Measurements from ENCODE around the gene KRT80. TPM values are rescaled to one million over a fixed set of nuclear protein-coding genes. Genes with fewer than 3 reads are reported as not detected.

The KRT80 gene
- polyA plus RNA-seq, 1 experiment = 2.1 TPM

- Histone ChIP-seq H3K4me3 (ENCODE audit: low read depth, low read length) (no peak overlapping the region), H3K27me3 (ENCODE audit: control insufficient read depth, insufficient read depth, low read length) (no peaks in the 10 kb centered on the region), H3K27ac (ENCODE audit: low read depth, low read length) (no peak overlapping the region), H3K9me3 (ENCODE audit: control insufficient read depth, insufficient read depth, low read length) (no peaks in the 10 kb centered on the region)
- DNase-seq (ENCODE audit: low read depth, low spot score) = no peak
- TF ChIP-seq, protein P1, sequence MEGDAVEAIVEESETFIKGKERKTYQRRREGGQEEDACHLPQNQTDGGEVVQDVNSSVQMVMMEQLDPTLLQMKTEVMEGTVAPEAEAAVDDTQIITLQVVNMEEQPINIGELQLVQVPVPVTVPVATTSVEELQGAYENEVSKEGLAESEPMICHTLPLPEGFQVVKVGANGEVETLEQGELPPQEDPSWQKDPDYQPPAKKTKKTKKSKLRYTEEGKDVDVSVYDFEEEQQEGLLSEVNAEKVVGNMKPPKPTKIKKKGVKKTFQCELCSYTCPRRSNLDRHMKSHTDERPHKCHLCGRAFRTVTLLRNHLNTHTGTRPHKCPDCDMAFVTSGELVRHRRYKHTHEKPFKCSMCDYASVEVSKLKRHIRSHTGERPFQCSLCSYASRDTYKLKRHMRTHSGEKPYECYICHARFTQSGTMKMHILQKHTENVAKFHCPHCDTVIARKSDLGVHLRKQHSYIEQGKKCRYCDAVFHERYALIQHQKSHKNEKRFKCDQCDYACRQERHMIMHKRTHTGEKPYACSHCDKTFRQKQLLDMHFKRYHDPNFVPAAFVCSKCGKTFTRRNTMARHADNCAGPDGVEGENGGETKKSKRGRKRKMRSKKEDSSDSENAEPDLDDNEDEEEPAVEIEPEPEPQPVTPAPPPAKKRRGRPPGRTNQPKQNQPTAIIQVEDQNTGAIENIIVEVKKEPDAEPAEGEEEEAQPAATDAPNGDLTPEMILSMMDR (IDR thresholded peaks at IDR 0.05; ENCODE audit: low read depth, low read length) = no peak
- ChIA-PET CTCF (interaction anchor here (0.8 to 4.0 kb wide), 4 partner anchors 175 to 732 kb away, joined by 3 to 29 read pairs (median 6); no protein-coding TSS in a partner anchor), POLR2A (no interaction called here)
Measured at GRCh38 chr12:52152905-52153317, 38.9 kb downstream of the KRT80 start.

- H3K27ac ChIP-seq (ENCODE audit: low read depth, low read length) = no peak overlapping the region
- ChIA-PET CTCF (interaction anchor here (0.7 to 4.0 kb wide), 8 partner anchors 126 to 733 kb away, joined by 3 to 29 read pairs (median 5); no protein-coding TSS in a partner anchor), POLR2A (no interaction called here)
- H3K4me3 ChIP-seq (ENCODE audit: low read depth, low read length) = peak overlapping the region; percentile 43
- no peaks in the 10 kb centered on the region for H3K27me3 ChIP-seq (ENCODE audit: control insufficient read depth, insufficient read depth, low read length)
- DNase-seq (ENCODE audit: low read depth, low spot score) = no peak
- H3K9me3 ChIP-seq (ENCODE audit: control insufficient read depth, insufficient read depth, low read length) = no peaks in the 10 kb centered on the region
- TF ChIP-seq, protein P1 (IDR thresholded peaks at IDR 0.05; ENCODE audit: low read depth, low read length) = peak; percentile 68
Measured at GRCh38 chr12:52151837-52152783, 39.7 kb downstream of the KRT80 start.

GRCh38 chr12:52151153-52151836 is 40.5 kb downstream of the KRT80 start:
- Histone ChIP-seq H3K27ac (ENCODE audit: low read depth, low read length) (no peak overlapping the region), H3K4me3 (ENCODE audit: low read depth, low read length) (no peak overlapping the region), H3K27me3 (ENCODE audit: control insufficient read depth, insufficient read depth, low read length) (no peaks in the 10 kb centered on the region), H3K9me3 (ENCODE audit: control insufficient read depth, insufficient read depth, low read length) (no peaks in the 10 kb centered on the region)
- POLR2A ChIA-PET = no interaction called here
- CTCF ChIA-PET = interaction anchor here (0.7 to 2.2 kb wide), 7 partner anchors 126 to 733 kb away, joined by 3 to 8 read pairs (median 4); no protein-coding TSS in a partner anchor
- TF ChIP-seq, protein P1 (IDR thresholded peaks at IDR 0.05; ENCODE audit: low read depth, low read length) = no peak
- no peak for DNase-seq (ENCODE audit: low read depth, low spot score)

DNA sequence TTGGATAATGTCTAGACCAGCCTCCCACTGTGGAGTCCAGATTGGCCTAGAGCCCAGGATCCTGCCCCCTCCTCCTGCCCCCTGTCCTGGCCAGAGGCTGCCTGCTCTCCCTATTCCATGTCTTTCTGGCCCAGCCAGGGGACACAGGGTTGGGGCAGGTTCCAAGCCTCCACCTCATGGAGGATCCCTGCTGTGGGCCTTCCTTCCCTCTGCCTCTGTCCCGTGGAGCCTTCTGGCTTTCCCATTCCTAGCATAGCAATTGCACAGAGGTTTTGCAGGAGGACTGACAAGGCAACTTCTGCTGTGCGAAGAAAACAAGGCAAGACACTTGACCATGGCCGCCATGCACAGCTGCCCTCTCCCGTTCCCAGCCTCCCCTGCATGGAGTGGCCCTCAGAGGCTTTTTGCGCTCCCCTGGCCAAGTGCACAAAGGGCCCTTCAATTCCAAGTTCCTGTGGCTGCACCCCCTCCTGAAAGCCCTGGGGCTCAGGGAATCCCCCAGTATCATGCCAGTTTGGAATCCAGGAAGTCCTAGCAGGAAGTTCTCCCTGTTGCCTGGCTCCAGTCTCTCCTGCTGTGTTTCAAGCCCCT is 42.1 kb downstream of the KRT80 start:
- CTCF ChIA-PET = interaction anchor here (0.7 to 2.9 kb wide), 7 partner anchors 8 to 721 kb away, joined by 3 to 22 read pairs (median 4); no protein-coding TSS in a partner anchor
- Histone ChIP-seq H3K4me3 (ENCODE audit: low read depth, low read length) (no peak overlapping the region), H3K27me3 (ENCODE audit: control insufficient read depth, insufficient read depth, low read length) (no peaks in the 10 kb centered on the region), H3K9me3 (ENCODE audit: control insufficient read depth, insufficient read depth, low read length) (no peaks in the 10 kb centered on the region), H3K27ac (ENCODE audit: low read depth, low read length) (peak overlapping the region; percentile 11)
- no peak for DNase-seq (ENCODE audit: low read depth, low spot score)
- TF ChIP-seq, protein P1 (IDR thresholded peaks at IDR 0.05; ENCODE audit: low read depth, low read length) = no peak
- POLR2A ChIA-PET = no interaction called here
